Mammary epithelial cell (primary cell): Measurements from ENCODE around the gene SH3GL1.

Experiments used
- EZH2 ChIP-seq: IDR thresholded peaks from 2 replicates; pipeline ENCODE4 v1.6.1; 2012; ENCODE audit warnings: low read length, inconsistent platforms, borderline replicate concordance
- TF ChIP-seq, protein P1 (sequence below), 2 donors: IDR thresholded peaks in 1 of 2; conservative IDR thresholded peaks in 1 of 2; 2 replicates each; pipeline ENCODE4 v1.5.1; 2011 to 2012; ENCODE audit warnings: inconsistent platforms in 2 of 2, low read length in 2 of 2, mild to moderate bottlenecking in 2 of 2, control low read depth in 1 of 2, low read depth in 1 of 2; ENCODE audit not compliant: insufficient read depth in 1 of 2; ENCODE audit errors: extremely low read depth in 1 of 2

DNA sequence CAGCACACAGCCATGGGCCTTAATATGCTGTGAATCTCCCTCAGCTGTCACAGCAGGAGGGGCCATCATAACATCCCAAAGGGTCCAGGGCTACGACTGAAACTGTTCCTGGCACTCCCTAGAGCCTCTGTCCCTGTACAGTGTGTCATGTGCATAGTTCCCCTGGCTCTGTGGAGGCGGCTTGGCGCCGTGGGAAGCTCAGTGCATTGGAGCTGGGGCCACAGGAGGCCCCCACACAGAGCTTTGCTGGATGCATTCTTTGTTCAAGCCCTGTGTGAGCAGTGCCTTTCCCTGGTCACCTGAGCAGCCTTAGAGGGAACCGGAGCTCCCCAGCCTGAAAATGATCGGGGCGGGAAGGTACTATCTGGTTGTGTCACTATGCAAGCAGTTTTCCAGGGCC is 35.9 kb upstream of the SH3GL1 start:
- TF ChIP-seq, protein P1, sequence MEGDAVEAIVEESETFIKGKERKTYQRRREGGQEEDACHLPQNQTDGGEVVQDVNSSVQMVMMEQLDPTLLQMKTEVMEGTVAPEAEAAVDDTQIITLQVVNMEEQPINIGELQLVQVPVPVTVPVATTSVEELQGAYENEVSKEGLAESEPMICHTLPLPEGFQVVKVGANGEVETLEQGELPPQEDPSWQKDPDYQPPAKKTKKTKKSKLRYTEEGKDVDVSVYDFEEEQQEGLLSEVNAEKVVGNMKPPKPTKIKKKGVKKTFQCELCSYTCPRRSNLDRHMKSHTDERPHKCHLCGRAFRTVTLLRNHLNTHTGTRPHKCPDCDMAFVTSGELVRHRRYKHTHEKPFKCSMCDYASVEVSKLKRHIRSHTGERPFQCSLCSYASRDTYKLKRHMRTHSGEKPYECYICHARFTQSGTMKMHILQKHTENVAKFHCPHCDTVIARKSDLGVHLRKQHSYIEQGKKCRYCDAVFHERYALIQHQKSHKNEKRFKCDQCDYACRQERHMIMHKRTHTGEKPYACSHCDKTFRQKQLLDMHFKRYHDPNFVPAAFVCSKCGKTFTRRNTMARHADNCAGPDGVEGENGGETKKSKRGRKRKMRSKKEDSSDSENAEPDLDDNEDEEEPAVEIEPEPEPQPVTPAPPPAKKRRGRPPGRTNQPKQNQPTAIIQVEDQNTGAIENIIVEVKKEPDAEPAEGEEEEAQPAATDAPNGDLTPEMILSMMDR (conservative IDR thresholded peaks at IDR 0.05 in 1 of 2, IDR thresholded peaks at IDR 0.05 in 1 of 2; ENCODE audit: extremely low read depth in 1 of 2, insufficient read depth in 1 of 2, low read depth in 1 of 2, low read length in 2 of 2): no peak
- TF ChIP-seq EZH2: no peak
